Glutamatergic neuron (in vitro differentiated cells): ENCODE data around the gene NUP93. TPM values are rescaled to one million over a fixed set of nuclear protein-coding genes. Genes with fewer than 3 reads are reported as not detected.
"Not testable (repeated sequence)": the region's sequence is repeated elsewhere in the genome, so short reads cannot be mapped to it uniquely, and the experiment has no call there.

Experiments
- DNase-seq: peaks from one replicate; pipeline ENCODE4 v3.0.0; 2022
- H3K27ac Mint-ChIP-seq: one replicate; pipeline ENCODE4 v1.8.0; 2020; ENCODE audit warnings: mild to moderate bottlenecking, mixed read lengths, inconsistent platforms; ENCODE audit not compliant: unreplicated experiment
- H3K27me3 Mint-ChIP-seq: one replicate; pipeline ENCODE4 v1.8.0; 2020; ENCODE audit warnings: mild to moderate bottlenecking, moderate library complexity, mixed read lengths, inconsistent platforms; ENCODE audit not compliant: unreplicated experiment
- H3K36me3 Mint-ChIP-seq: one replicate; pipeline ENCODE4 v1.8.0; 2020; ENCODE audit warnings: mild to moderate bottlenecking, mixed read lengths, inconsistent platforms; ENCODE audit not compliant: unreplicated experiment
- H3K4me1 Mint-ChIP-seq: one replicate; pipeline ENCODE4 v1.8.0; 2020; ENCODE audit warnings: mild to moderate bottlenecking, low read depth, mixed read lengths, inconsistent platforms; ENCODE audit not compliant: unreplicated experiment
- H3K4me3 Mint-ChIP-seq: one replicate; pipeline ENCODE4 v1.8.0; 2020; ENCODE audit warnings: mild to moderate bottlenecking, mixed read lengths, inconsistent platforms; ENCODE audit not compliant: unreplicated experiment
- H3K9me3 Mint-ChIP-seq: one replicate; pipeline ENCODE4 v1.8.0; 2020; ENCODE audit warnings: mild to moderate bottlenecking, moderate library complexity, mixed read lengths, inconsistent platforms; ENCODE audit not compliant: unreplicated experiment
- CTCF ChIP-seq: fragments of 200-600 bp; sonication (generic); IDR thresholded peaks from one replicate; pipeline ENCODE4 v1.5.0; 2021; ENCODE audit not compliant: partially characterized antibody, unreplicated experiment
- total RNA-seq: library from RNA; stranded (reverse); fragmentation: NEBNext Ultra II Directional; extraction: Animal tissue kit (Norgen Biotek cat#: 25700); gene quantifications from one replicate; pipeline ENCODE4 v1.2.1, GENCODE V29; 2021; ENCODE audit not compliant: unreplicated experiment

Gene NUP93
- total RNA-seq, 1 donor from 2014 or later = 84.1 TPM

GRCh38 chr16:56792967-56793366, 63.0 kb downstream of the NUP93 start:
- Mint-ChIP-seq H3K27me3 (peaks cover 2% of the 10 kb centered on the region), H3K4me3 (no peak overlapping the region), H3K36me3 (no peaks in the 10 kb centered on the region), H3K9me3 (peaks cover 1% of the 10 kb centered on the region), H3K27ac (no peak overlapping the region), H3K4me1 (peaks cover 7% of the 10 kb centered on the region)
- DNase-seq = no peak
- TF ChIP-seq CTCF = no peak

GRCh38 chr16:56793492-56793891, 63.6 kb downstream of the NUP93 start:
- H3K36me3 Mint-ChIP-seq = no peaks in the 10 kb centered on the region
- no peak for TF ChIP-seq CTCF
- no peak overlapping the region for H3K27ac Mint-ChIP-seq
- no peak overlapping the region for H3K4me3 Mint-ChIP-seq
- H3K9me3 Mint-ChIP-seq = no peaks in the 10 kb centered on the region
- no peak for DNase-seq
- H3K4me1 Mint-ChIP-seq = peaks cover 2% of the 10 kb centered on the region
- peaks cover 2% of the 10 kb centered on the region for H3K27me3 Mint-ChIP-seq

- H3K9me3 Mint-ChIP-seq = no peaks in the 10 kb centered on the region
- H3K36me3 Mint-ChIP-seq = no peaks in the 10 kb centered on the region
- TF ChIP-seq CTCF = no peak
- peaks cover 2% of the 10 kb centered on the region for H3K27me3 Mint-ChIP-seq
- H3K27ac Mint-ChIP-seq = no peak overlapping the region
- no peak overlapping the region for H3K4me3 Mint-ChIP-seq
- H3K4me1 Mint-ChIP-seq = no peaks in the 10 kb centered on the region
- DNase-seq = no peak
These were observed 65.1 kb downstream of the NUP93 start for GRCh38 chr16:56795011-56795410.

- not testable (repeated sequence) for H3K4me1 Mint-ChIP-seq, H3K36me3 Mint-ChIP-seq, H3K27me3 Mint-ChIP-seq, H3K27ac Mint-ChIP-seq, DNase-seq, H3K9me3 Mint-ChIP-seq, H3K4me3 Mint-ChIP-seq
These were observed 67.1 kb downstream of the NUP93 start for GRCh38 chr16:56797038-56797437.

- no peak for DNase-seq
- Mint-ChIP-seq H3K9me3 (peaks cover 3% of the 10 kb centered on the region), H3K4me1 (peaks cover 2% of the 10 kb centered on the region), H3K4me3 (no peak overlapping the region), H3K36me3 (no peaks in the 10 kb centered on the region), H3K27ac (no peak overlapping the region), H3K27me3 (peaks cover 2% of the 10 kb centered on the region)
- TF ChIP-seq CTCF = no peak
These were observed 67.9 kb downstream of the NUP93 start for GRCh38 chr16:56797861-56798260.

- H3K9me3 Mint-ChIP-seq = peaks cover 3% of the 10 kb centered on the region
- H3K27me3 Mint-ChIP-seq = peaks cover 2% of the 10 kb centered on the region
- no peaks in the 10 kb centered on the region for H3K36me3 Mint-ChIP-seq
- no peak for DNase-seq
- peaks cover 2% of the 10 kb centered on the region for H3K4me1 Mint-ChIP-seq
- no peak overlapping the region for H3K27ac Mint-ChIP-seq
- no peak for TF ChIP-seq CTCF
- H3K4me3 Mint-ChIP-seq = no peak overlapping the region
These were observed 69.0 kb downstream of the NUP93 start for GRCh38 chr16:56798955-56799354.
